Right lobe of liver (tissue), 5 donors: Measurements from ENCODE around the gene TMOD1. TPM values are rescaled to one million over a fixed set of nuclear protein-coding genes. Genes with fewer than 3 reads are reported as not detected.

Experiments used
- total RNA-seq, 6 experiments: library from RNA; depleted of rRNA in 2 of 6; stranded (reverse); fragments of >200 nt in 2 of 6; fragmentation: NEBNext Ultra II Directional in 3 of 6; extraction: Animal tissue kit (Norgen Biotek cat#: 25700) in 3 of 6; gene quantifications; one replicate each; pipeline versions ENCODE4 v1.1.0 to v1.2.4, GENCODE V29; 2016 to 2023
- donor health status: DM: no; HTN: no; CAD: no.
- donor health status: DM: no; HTN: no; CAD: no.
- donor health status: DM: no; HTN: yes; CAD: no.
- donor health status: DM: no; HTN: yes; CAD: no.

TMOD1 gene
- total RNA-seq, 6 experiments from 2014 or later: 5.9 to 14.3 (median 12.7) TPM

Other genes with a start within 250 kb of the TMOD1 start
- 1 to 10 TPM in 3 of 6 experiments, under 1 TPM in 3; 0.31 to 1.5 (median 1.0) TPM for gene CCDC180, start 194.0 kb upstream of the TMOD1 start, total RNA-seq
- gene TDRD7, start 89.6 kb upstream of the TMOD1 start, total RNA-seq: 1 to 10 TPM; 4.2 to 8.7 (median 6.8) TPM
- gene TSTD2, start 131.7 kb downstream of the TMOD1 start, total RNA-seq: 10 to 100 TPM in 1 of 6 experiments, 1 to 10 TPM in 5; 7.9 to 10.2 (median 9.0) TPM
- gene NCBP1, start 132.2 kb downstream of the TMOD1 start, total RNA-seq: 10 to 100 TPM; 10.9 to 15.3 (median 12.5) TPM
- 1 to 10 TPM; 4.4 to 9.0 (median 6.7) TPM for gene XPA, start 195.7 kb downstream of the TMOD1 start, total RNA-seq